Tibial nerve (tissue), 4 donors: ENCODE data around the gene GBE1. TPM values are rescaled to one million over a fixed set of nuclear protein-coding genes. Genes with fewer than 3 reads are reported as not detected.

Experiments used
- DNase-seq, 2 donors: peaks; one replicate each; pipeline ENCODE4 v3.0.0-alpha.2; 2019; ENCODE audit warnings: low spot score in 2 of 2
- H3K27ac ChIP-seq, 4 donors: fragments of 200-600 bp; sonication (generic) in 3 of 4; one replicate each; pipeline ENCODE4 v1.5.1; 2017 to 2019; ENCODE audit warnings: mild to moderate bottlenecking in 1 of 4
- H3K27me3 ChIP-seq, 2 donors: fragments of 200-600 bp; sonication (generic) in 1 of 2; one replicate each; pipeline versions ENCODE4 v1.5.1 to v1.6.0; 2017 to 2019
- H3K36me3 ChIP-seq, 3 donors: fragments of 200-600 bp; sonication (generic); one replicate each; pipeline ENCODE4 v1.5.1; 2018 to 2019
- H3K4me1 ChIP-seq, 4 donors: fragments of 200-600 bp; sonication (generic) in 3 of 4; one replicate each; pipeline ENCODE4 v1.5.1; 2017 to 2019
- H3K4me3 ChIP-seq, 4 donors: fragments of 200-600 bp; sonication (generic) in 3 of 4; one replicate each; pipeline ENCODE4 v1.5.1; 2017 to 2019; ENCODE audit warnings: mild to moderate bottlenecking in 1 of 4, moderate library complexity in 1 of 4
- H3K9me3 ChIP-seq, 4 donors: fragments of 200-600 bp; sonication (generic) in 3 of 4; one replicate each; pipeline ENCODE4 v1.5.1; 2017 to 2019
- CTCF ChIP-seq, 5 experiments: fragments of 200-600 bp in 3 of 5; fragments of 450-650 bp in 2 of 5; sonication (generic) in 3 of 5; IDR thresholded peaks; one replicate each; pipeline ENCODE4 v1.5.1; 2016 to 2019; ENCODE audit warnings: antibody characterized with exemption in 5 of 5, mild to moderate bottlenecking in 3 of 5, moderate library complexity in 2 of 5
- EP300 ChIP-seq, 2 donors: sonication (generic); formaldehyde crosslinking; IDR thresholded peaks; one replicate each; pipeline ENCODE4 v1.6.1; 2017; ENCODE audit warnings: antibody characterized with exemption in 2 of 2, mild to moderate bottlenecking in 1 of 2
- POLR2A ChIP-seq, 2 donors: fragments of 450-650 bp; IDR thresholded peaks; one replicate each; pipeline ENCODE4 v1.6.1; 2017; ENCODE audit warnings: antibody characterized with exemption in 2 of 2, mild to moderate bottlenecking in 2 of 2, moderate library complexity in 2 of 2
- WGBS, 2 donors: methylation state at CpG; one replicate each; pipeline ENCODE4 v1.1.5; 2018; 5-methylcytosine and 5-hydroxymethylcytosine counted together
- total RNA-seq, 4 donors: library from RNA; depleted of rRNA; stranded (reverse); fragments of >200 nt; gene quantifications; one replicate each; pipeline ENCODE4 v1.1.0, GENCODE V29; 2016

GBE1 gene
- total RNA-seq, 4 donors from 2014 or later: 25.8 to 34.5 (median 31.3) TPM

GRCh38 chr3:81620849-81621248, 140.6 kb downstream of the GBE1 start:
- Histone ChIP-seq H3K27ac (no peak overlapping the region), H3K36me3 (no peaks in the 10 kb centered on the region), H3K4me1 (no peaks in the 10 kb centered on the region), H3K9me3 (no peaks in the 10 kb centered on the region), H3K4me3 (no peak overlapping the region), H3K27me3 (no peaks in the 10 kb centered on the region)
- no peak for TF ChIP-seq EP300 (IDR thresholded peaks at IDR 0.05)
- TF ChIP-seq POLR2A (IDR thresholded peaks at IDR 0.05): no peak
- no peak for TF ChIP-seq CTCF (IDR thresholded peaks at IDR 0.05)
- DNase-seq: no peak
- 90 to 92% methylated on average over 5 of the region's 5 CpGs for WGBS, 2 donors

- TF ChIP-seq CTCF (IDR thresholded peaks at IDR 0.05): no peak
- no peak for TF ChIP-seq POLR2A (IDR thresholded peaks at IDR 0.05)
- TF ChIP-seq EP300 (IDR thresholded peaks at IDR 0.05): no peak
- no peak for DNase-seq
These were observed 148.7 kb downstream of the GBE1 start for GRCh38 chr3:81612768-81613167.

GRCh38 chr3:81602781-81603180, 158.7 kb downstream of the GBE1 start:
- TF ChIP-seq EP300 (IDR thresholded peaks at IDR 0.05) (no peak), POLR2A (IDR thresholded peaks at IDR 0.05) (no peak), CTCF (IDR thresholded peaks at IDR 0.05) (no peak)
- 69 to 76% methylated on average over 2 of the region's 2 CpGs for WGBS, 2 donors
- Histone ChIP-seq H3K27ac (no peak overlapping the region), H3K36me3 (peaks cover 0 to 3% (median 0%) of the 10 kb centered on the region in 3 donors), H3K27me3 (no peaks in the 10 kb centered on the region), H3K9me3 (no peaks in the 10 kb centered on the region), H3K4me1 (no peaks in the 10 kb centered on the region), H3K4me3 (no peak overlapping the region)
- DNase-seq: no peak

More at GRCh38 chr3:81612768-81613167, 148.7 kb downstream of the GBE1 start:
- WGBS, 2 donors: 95 to 97% methylated on average over 3 of the region's 3 CpGs
- Histone ChIP-seq H3K4me1 (no peaks in the 10 kb centered on the region), H3K9me3 (no peaks in the 10 kb centered on the region), H3K4me3 (no peak overlapping the region), H3K27me3 (no peaks in the 10 kb centered on the region), H3K36me3 (no peaks in the 10 kb centered on the region), H3K27ac (no peak overlapping the region)

DNA sequence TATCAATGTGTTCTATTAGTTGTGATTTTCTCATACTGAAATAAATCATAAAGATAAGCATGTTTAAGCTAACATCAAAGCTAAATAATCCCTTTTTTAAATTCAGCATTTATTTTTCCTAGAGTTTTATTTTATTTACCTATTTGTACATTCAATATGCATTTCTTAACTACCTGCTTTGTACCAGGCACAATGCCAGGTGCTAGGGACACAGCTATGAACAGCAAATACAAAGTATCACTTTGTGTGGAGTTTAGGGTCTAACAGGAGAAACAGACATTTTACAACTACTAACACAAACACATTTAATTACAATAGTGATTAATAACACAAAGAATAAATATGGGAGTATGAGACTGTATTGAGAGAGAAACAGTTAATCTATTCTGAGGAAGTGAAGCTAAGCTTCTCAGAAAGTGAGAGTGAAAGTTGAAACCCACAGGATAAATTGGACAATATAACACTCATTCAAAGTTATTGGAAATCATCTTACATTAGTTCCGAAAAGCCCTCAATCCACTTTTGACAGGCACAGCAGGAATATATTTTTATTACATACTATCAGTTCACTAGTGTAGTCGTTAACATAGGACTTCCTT, 159.6 kb downstream of the GBE1 start:
- Histone ChIP-seq H3K4me3 (no peak overlapping the region), H3K27me3 (no peaks in the 10 kb centered on the region), H3K4me1 (no peaks in the 10 kb centered on the region), H3K9me3 (no peaks in the 10 kb centered on the region), H3K27ac (no peak overlapping the region), H3K36me3 (no peaks in the 10 kb centered on the region)
- no peak for TF ChIP-seq POLR2A (IDR thresholded peaks at IDR 0.05)
- no peak for TF ChIP-seq CTCF (IDR thresholded peaks at IDR 0.05)
- TF ChIP-seq EP300 (IDR thresholded peaks at IDR 0.05): no peak
- WGBS, 2 donors: 77 to 80% methylated on average over 2 of the region's 2 CpGs
- no peak for DNase-seq

DNA sequence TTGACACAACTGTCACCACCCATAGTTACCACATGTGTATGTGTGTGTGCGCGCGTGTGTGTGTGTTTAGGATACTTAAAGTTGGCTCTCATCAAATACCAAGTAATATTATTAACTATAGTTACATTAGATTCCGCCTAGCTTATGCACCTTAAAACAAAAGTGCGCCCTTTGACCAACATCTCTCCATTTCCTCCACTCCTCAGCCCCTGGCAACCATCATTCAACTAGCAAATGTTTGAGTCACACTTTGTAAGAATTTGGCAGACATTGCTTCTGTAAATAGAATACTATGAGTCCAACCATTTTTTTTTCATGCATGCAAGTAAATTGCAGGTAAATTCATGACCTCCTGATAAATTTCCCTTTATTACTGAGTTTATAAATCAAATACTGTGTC, 169.3 kb downstream of the GBE1 start:
- WGBS, 2 donors: 95 to 98% methylated on average over 5 of the region's 5 CpGs
- no peak overlapping the region for H3K4me3 ChIP-seq
- H3K4me1 ChIP-seq: no peaks in the 10 kb centered on the region
- DNase-seq: no peak
- no peak overlapping the region for H3K27ac ChIP-seq
- H3K36me3 ChIP-seq: peaks cover 0 to 6% (median 0%) of the 10 kb centered on the region in 3 donors
- no peaks in the 10 kb centered on the region for H3K9me3 ChIP-seq
- TF ChIP-seq CTCF (IDR thresholded peaks at IDR 0.05) (no peak), POLR2A (IDR thresholded peaks at IDR 0.05) (no peak), EP300 (IDR thresholded peaks at IDR 0.05) (no peak)
- no peaks in the 10 kb centered on the region for H3K27me3 ChIP-seq
